Tibial nerve (tissue), 4 donors: Measurements from ENCODE around the gene DHDH. TPM values are rescaled to one million over a fixed set of nuclear protein-coding genes. Genes with fewer than 3 reads are reported as not detected.
A peak's percentile ranks its signal among the peaks of the same experiment; 100 is the strongest.
"Not testable (repeated sequence)": the region's sequence is repeated elsewhere in the genome, so short reads cannot be mapped to it uniquely, and the experiment has no call there.

Experiments
- DNase-seq, 2 donors: peaks; one replicate each; pipeline ENCODE4 v3.0.0-alpha.2; 2019; ENCODE audit warnings: low spot score in 2 of 2
- H3K27ac ChIP-seq, 4 donors: fragments of 200-600 bp; sonication (generic) in 3 of 4; one replicate each; pipeline ENCODE4 v1.5.1; 2017 to 2019; ENCODE audit warnings: mild to moderate bottlenecking in 1 of 4
- H3K27me3 ChIP-seq, 2 donors: fragments of 200-600 bp; sonication (generic) in 1 of 2; one replicate each; pipeline versions ENCODE4 v1.5.1 to v1.6.0; 2017 to 2019
- H3K36me3 ChIP-seq, 3 donors: fragments of 200-600 bp; sonication (generic); one replicate each; pipeline ENCODE4 v1.5.1; 2018 to 2019
- H3K4me1 ChIP-seq, 4 donors: fragments of 200-600 bp; sonication (generic) in 3 of 4; one replicate each; pipeline ENCODE4 v1.5.1; 2017 to 2019
- H3K4me3 ChIP-seq, 4 donors: fragments of 200-600 bp; sonication (generic) in 3 of 4; one replicate each; pipeline ENCODE4 v1.5.1; 2017 to 2019; ENCODE audit warnings: mild to moderate bottlenecking in 1 of 4, moderate library complexity in 1 of 4
- H3K9me3 ChIP-seq, 4 donors: fragments of 200-600 bp; sonication (generic) in 3 of 4; one replicate each; pipeline ENCODE4 v1.5.1; 2017 to 2019
- EP300 ChIP-seq, 2 donors: sonication (generic); formaldehyde crosslinking; IDR thresholded peaks; one replicate each; pipeline ENCODE4 v1.6.1; 2017; ENCODE audit warnings: antibody characterized with exemption in 2 of 2, mild to moderate bottlenecking in 1 of 2
- POLR2A ChIP-seq, 2 donors: fragments of 450-650 bp; IDR thresholded peaks; one replicate each; pipeline ENCODE4 v1.6.1; 2017; ENCODE audit warnings: antibody characterized with exemption in 2 of 2, mild to moderate bottlenecking in 2 of 2, moderate library complexity in 2 of 2
- WGBS, 2 donors: methylation state at CpG; one replicate each; pipeline ENCODE4 v1.1.5; 2018; 5-methylcytosine and 5-hydroxymethylcytosine counted together
- total RNA-seq, 4 donors: library from RNA; depleted of rRNA; stranded (reverse); fragments of >200 nt; gene quantifications; one replicate each; pipeline ENCODE4 v1.1.0, GENCODE V29; 2016
- TF ChIP-seq, protein P1 (sequence below), 5 experiments: fragments of 200-600 bp in 3 of 5; fragments of 450-650 bp in 2 of 5; sonication (generic) in 3 of 5; IDR thresholded peaks; one replicate each; pipeline ENCODE4 v1.5.1; 2016 to 2019; ENCODE audit warnings: antibody characterized with exemption in 5 of 5, mild to moderate bottlenecking in 3 of 5, moderate library complexity in 2 of 5

The DHDH gene
- 1 to 10 TPM in 1 of 4 donors, not detected in 3; 1.2 TPM for total RNA-seq

DNA sequence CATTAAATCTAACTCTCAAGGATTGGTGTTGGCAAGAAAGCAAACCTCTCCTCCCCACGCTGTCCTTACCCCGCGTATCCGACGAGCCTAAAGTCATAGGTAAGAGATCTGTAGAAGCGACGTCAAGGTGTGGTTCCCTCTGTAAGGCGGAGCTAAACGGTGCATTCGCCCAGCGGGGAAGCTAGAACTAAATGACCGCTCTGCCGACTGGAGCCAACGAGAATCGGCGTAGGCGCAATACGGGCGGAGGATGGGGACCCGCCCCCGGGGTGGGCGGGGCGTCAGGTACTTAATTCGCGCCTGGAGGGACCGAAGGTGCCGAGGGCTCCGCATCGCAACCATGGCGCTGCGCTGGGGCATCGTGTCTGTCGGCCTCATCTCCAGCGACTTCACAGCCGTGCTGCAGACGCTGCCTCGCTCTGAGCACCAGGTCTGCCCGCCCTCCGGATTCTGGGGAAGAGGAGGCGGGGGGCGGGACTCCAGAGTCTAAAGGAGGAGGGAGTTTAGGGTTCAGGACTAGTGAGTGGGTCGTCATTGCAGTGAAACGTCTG is at the start of gene DHDH:
Gene DHDH, plus strand, starts transcription at position 318 of the 551 bp plus-strand sequence. Its CDS starts 23 bp downstream, at position 341.
- Histone ChIP-seq H3K27me3 (no peaks in the 10 kb centered on the region), H3K27ac (peak within 1 kb of the TSS in 1 of 4 donors; percentile 66), H3K4me3 (peak within 1 kb of the TSS; percentile 29 to 58 (median 48)), H3K36me3 (no peaks in the 10 kb centered on the region), H3K4me1 (peaks cover 0 to 16% (median 8%) of the 10 kb centered on the region in 4 donors), H3K9me3 (no peaks in the 10 kb centered on the region)
- 0 to 1% methylated on average over 39 to 43 of the region's 43 CpGs for WGBS, 2 donors
- DNase-seq = no peak
- TF ChIP-seq, protein P1, sequence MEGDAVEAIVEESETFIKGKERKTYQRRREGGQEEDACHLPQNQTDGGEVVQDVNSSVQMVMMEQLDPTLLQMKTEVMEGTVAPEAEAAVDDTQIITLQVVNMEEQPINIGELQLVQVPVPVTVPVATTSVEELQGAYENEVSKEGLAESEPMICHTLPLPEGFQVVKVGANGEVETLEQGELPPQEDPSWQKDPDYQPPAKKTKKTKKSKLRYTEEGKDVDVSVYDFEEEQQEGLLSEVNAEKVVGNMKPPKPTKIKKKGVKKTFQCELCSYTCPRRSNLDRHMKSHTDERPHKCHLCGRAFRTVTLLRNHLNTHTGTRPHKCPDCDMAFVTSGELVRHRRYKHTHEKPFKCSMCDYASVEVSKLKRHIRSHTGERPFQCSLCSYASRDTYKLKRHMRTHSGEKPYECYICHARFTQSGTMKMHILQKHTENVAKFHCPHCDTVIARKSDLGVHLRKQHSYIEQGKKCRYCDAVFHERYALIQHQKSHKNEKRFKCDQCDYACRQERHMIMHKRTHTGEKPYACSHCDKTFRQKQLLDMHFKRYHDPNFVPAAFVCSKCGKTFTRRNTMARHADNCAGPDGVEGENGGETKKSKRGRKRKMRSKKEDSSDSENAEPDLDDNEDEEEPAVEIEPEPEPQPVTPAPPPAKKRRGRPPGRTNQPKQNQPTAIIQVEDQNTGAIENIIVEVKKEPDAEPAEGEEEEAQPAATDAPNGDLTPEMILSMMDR (IDR thresholded peaks at IDR 0.05) = no peak
- TF ChIP-seq EP300 (IDR thresholded peaks at IDR 0.05) (peak in 1 of 2 donors; percentile 62), POLR2A (IDR thresholded peaks at IDR 0.05) (peak in 1 of 2 donors; percentile 52)

DNA sequence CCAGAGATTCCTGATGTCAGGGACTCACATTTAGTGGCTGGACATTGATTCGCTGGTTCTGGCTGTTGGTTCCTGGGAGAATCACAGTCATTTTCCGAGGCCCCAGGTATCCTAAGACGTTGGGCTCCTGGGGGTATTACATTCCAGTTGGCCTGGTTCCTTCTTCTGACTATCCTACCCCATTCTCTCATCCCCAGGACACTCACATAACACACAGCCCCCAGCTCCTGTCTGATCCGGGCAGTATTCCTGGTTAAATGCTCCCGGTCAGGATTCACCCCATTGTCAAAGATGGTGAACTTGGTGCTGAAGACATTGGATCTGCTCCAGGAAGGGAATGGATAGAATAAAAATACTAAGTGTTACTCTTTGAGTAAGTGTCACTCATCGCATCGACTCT is 49.8 kb upstream of the DHDH start:
- H3K4me3 ChIP-seq = no peak overlapping the region
- no peak overlapping the region for H3K27ac ChIP-seq
- H3K27me3 ChIP-seq = no peaks in the 10 kb centered on the region
- TF ChIP-seq POLR2A (IDR thresholded peaks at IDR 0.05) = no peak
- TF ChIP-seq EP300 (IDR thresholded peaks at IDR 0.05) = no peak
- TF ChIP-seq, protein P1 (IDR thresholded peaks at IDR 0.05) = no peak
- H3K4me1 ChIP-seq = peaks cover 0 to 11% (median 0%) of the 10 kb centered on the region in 4 donors
- no peaks in the 10 kb centered on the region for H3K9me3 ChIP-seq
- H3K36me3 ChIP-seq = peaks cover 0 to 17% (median 0%) of the 10 kb centered on the region in 3 donors
- 92 to 95% methylated on average over 7 of the region's 7 CpGs for WGBS, 2 donors
- no peak for DNase-seq

DNA sequence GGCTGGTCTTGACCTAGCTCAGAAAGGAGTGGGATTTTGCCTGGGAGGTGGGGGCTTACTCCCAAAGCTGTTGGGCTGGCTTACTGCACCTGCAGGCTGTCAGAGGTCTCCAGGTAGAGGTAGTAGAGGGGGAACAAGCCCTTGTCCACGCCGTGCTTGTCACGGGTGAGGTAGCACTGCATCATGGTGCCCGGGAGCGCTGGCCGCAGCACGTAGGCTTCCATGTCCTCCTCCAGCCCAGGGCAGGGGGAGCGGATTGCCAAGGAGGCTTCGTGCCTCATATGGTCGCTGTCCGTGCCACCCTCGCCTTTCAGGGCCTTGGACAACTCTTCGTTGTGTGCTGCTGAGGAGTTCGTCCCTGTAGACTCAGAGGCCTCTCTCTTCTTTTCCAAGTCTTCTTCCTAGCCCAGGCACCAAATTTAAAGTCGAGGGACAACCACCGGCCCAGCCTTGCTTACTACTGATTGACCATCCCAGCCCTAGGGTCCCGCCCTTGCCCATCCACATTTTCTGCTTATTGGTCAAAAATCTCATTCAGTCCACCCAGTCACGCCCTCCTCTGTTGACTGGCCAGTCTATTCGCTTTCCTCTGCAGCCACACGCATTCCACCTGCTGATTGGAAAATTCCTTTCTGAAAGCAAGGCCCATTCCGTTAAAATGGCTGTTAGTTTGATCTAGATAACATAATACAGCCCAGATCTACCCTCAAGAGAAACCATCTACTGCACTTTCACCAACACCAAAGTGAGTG is 45.5 kb upstream of the DHDH start:
- Histone ChIP-seq H3K4me1 (no peaks in the 10 kb centered on the region), H3K27me3 (no peaks in the 10 kb centered on the region), H3K9me3 (no peaks in the 10 kb centered on the region), H3K36me3 (no peaks in the 10 kb centered on the region), H3K27ac (no peak overlapping the region), H3K4me3 (no peak overlapping the region)
- WGBS, 2 donors = 88 to 90% methylated on average over 20 to 21 of the region's 21 CpGs
- no peak for DNase-seq
- TF ChIP-seq EP300 (IDR thresholded peaks at IDR 0.05) = no peak
- TF ChIP-seq, protein P1 (IDR thresholded peaks at IDR 0.05) = no peak
- no peak for TF ChIP-seq POLR2A (IDR thresholded peaks at IDR 0.05)

DNA sequence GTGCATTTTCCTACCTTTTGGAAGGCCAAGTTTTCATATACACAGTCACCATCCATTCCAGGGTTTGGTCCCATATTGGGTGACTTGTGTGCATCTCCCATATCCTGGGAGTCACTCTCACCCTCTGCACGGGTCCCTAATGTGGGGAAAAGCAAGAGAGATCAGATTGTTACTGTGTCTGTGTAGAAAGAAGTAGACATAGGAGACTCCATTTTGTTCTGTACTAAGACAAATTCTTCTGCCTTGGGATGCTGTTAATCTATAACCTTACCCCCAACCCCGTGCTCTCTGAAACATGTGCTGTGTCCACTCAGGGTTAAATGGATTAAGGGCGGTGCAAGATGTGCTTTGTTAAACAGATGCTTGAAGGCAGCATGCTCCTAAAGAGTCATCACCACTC is 44.0 kb upstream of the DHDH start:
- not testable (repeated sequence) for DNase-seq, H3K9me3 ChIP-seq, H3K27me3 ChIP-seq, H3K4me3 ChIP-seq, H3K4me1 ChIP-seq, H3K27ac ChIP-seq, H3K36me3 ChIP-seq
- 57 to 60% methylated on average over 3 of the region's 3 CpGs for WGBS, 2 donors

DNA sequence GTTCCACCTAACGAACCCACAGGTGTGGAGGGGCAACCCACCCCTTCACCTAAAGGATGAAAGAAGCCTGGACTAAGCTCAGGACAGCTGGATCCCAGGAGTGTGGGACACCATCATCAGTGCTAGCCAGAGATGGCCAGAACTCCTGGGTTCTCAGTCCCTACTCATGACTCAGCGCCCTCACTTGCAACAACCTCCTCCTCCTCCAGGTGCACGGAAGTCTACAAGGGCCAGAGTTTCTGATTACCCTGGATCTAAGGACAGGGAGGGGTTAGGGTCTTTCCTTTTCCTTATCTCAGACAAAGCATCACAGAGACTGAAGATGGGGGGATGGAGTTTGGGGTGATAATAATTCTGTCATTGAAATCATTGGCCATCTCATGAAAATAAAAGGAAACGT is 42.9 kb upstream of the DHDH start:
- peaks cover 0 to 7% (median 1%) of the 10 kb centered on the region in 4 donors for H3K4me1 ChIP-seq
- no peaks in the 10 kb centered on the region for H3K9me3 ChIP-seq
- no peak overlapping the region for H3K27ac ChIP-seq
- DNase-seq = no peak
- no peaks in the 10 kb centered on the region for H3K27me3 ChIP-seq
- TF ChIP-seq POLR2A (IDR thresholded peaks at IDR 0.05) (no peak), EP300 (IDR thresholded peaks at IDR 0.05) (no peak)
- TF ChIP-seq, protein P1 (IDR thresholded peaks at IDR 0.05) = no peak
- H3K36me3 ChIP-seq = no peaks in the 10 kb centered on the region
- WGBS, 2 donors = 76 to 83% methylated on average over 4 of the region's 4 CpGs
- H3K4me3 ChIP-seq = no peak overlapping the region
